ENCODE results near the gene FGF14.

DNA sequence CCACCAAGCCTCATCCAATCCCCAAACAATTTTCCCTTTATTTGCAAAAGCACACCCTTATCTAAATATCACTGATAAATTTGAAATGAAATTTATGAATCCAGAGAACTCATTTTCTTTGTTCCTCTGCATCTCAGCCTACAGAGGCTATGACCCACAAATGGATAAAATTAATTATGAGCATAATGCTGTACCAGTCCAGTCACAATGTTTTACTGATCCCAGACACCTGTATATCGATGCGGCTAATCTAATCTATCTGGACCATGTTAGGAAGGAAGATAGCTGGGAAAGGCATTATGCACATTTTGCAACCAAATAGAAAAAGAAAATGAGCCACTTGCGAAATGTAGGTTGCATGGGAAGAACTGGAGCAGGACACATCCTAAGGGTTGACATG, 150.0 kb downstream of the FGF14 start:
- TF ChIP-seq, protein P1, sequence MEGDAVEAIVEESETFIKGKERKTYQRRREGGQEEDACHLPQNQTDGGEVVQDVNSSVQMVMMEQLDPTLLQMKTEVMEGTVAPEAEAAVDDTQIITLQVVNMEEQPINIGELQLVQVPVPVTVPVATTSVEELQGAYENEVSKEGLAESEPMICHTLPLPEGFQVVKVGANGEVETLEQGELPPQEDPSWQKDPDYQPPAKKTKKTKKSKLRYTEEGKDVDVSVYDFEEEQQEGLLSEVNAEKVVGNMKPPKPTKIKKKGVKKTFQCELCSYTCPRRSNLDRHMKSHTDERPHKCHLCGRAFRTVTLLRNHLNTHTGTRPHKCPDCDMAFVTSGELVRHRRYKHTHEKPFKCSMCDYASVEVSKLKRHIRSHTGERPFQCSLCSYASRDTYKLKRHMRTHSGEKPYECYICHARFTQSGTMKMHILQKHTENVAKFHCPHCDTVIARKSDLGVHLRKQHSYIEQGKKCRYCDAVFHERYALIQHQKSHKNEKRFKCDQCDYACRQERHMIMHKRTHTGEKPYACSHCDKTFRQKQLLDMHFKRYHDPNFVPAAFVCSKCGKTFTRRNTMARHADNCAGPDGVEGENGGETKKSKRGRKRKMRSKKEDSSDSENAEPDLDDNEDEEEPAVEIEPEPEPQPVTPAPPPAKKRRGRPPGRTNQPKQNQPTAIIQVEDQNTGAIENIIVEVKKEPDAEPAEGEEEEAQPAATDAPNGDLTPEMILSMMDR (IDR thresholded peaks at IDR 0.05): no peak
- TF ChIP-seq POLR2A (IDR thresholded peaks at IDR 0.05): no peak
